Upper lobe of right lung (tissue), 1 donor: Measurements from ENCODE around the gene STK17A. TPM values are rescaled to one million over a fixed set of nuclear protein-coding genes. Genes with fewer than 3 reads are reported as not detected.
"Not testable (repeated sequence)": the region's sequence is repeated elsewhere in the genome, so short reads cannot be mapped to it uniquely, and the experiment has no call there.

ENCODE experiments used
- ATAC-seq: fragments of 200-7000 bp; cut with Tn5 transposase; one replicate; pipeline ENCODE4 v1.9.1; 2020; ENCODE audit warnings: mild to moderate bottlenecking, moderate library complexity
- DNase-seq: peaks from one replicate; pipeline ENCODE4 v3.0.0-alpha.2; 2020
- H3K27ac ChIP-seq: fragments of 200-600 bp; one replicate; pipeline ENCODE4 v1.8.0; 2022
- H3K27me3 ChIP-seq: fragments of 200-600 bp; one replicate; pipeline ENCODE4 v1.8.0; 2022; ENCODE audit warnings: mild to moderate bottlenecking
- H3K36me3 ChIP-seq: fragments of 200-600 bp; one replicate; pipeline ENCODE4 v1.8.0; 2022
- H3K4me1 ChIP-seq: fragments of 200-600 bp; one replicate; pipeline ENCODE4 v1.8.0; 2022
- H3K4me3 ChIP-seq: fragments of 200-600 bp; one replicate; pipeline ENCODE4 v1.8.0; 2022; ENCODE audit warnings: mild to moderate bottlenecking
- H3K9me3 ChIP-seq: fragments of 200-600 bp; one replicate; pipeline ENCODE4 v1.8.0; 2022
- intact Hi-C: fragments of 100-400 bp; cut with DNase I; formaldehyde crosslinking; loops from one replicate; pipeline ENCODE4 v1.11.0; 2022
- total RNA-seq: library from RNA; stranded (reverse); fragmentation: NEBNext Ultra II Directional; extraction: Animal tissue kit (Norgen Biotek cat#: 25700); gene quantifications from one replicate; pipeline ENCODE4 v1.2.1, GENCODE V29; 2021
- TF ChIP-seq, protein P1 (sequence below): fragments of 200-600 bp; IDR thresholded peaks from one replicate; pipeline ENCODE4 v1.8.0; 2022; ENCODE audit warnings: antibody characterized with exemption
- donor health status: DM: no; HTN: yes; CAD: no; lungs with severe emphysema.

Gene STK17A
- total RNA-seq, 1 donor from 2014 or later = 35.4 TPM

DNA sequence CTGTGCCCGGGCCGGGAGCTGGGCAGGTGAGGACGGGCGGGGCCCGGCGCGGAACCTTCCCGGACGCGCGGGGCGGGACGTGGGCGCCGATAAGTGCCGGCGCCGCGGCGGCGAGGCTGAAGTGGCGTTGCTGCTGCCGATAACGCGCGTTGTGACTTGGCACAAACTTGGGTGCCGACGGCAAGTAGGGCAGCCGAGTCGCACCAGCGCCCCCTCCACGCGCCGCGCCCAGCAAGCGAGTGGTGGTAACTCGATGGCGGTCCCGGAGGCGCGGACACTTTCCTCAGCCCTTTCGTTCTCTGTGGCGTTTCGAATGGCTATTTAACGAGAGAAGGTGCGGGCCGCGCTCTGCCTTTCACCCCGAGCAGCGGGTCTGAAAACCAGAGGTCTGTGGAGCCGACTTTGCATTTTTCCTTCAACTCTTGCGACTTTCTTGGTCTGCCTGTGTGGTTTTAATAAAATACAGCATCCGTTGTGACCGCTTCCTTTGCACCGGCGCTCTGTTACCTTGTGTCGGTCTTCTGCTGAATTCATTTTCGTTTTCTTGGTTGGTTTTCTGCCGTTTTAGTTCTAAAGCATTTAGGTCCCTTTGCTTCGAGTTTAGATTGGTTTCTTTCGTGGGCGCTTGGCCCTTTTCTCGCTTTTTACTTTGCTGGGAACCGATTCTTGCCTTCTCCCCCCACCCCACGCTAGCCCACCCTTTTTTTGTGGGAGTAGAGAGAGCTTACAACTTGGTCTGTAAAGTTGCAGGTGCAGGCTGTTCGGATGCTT, 701 bp downstream of the STK17A start:
- no peaks in the 10 kb centered on the region for H3K27me3 ChIP-seq
- DNase-seq (peak; percentile 92), ATAC-seq (peak; percentile 72)
- no peaks in the 10 kb centered on the region for H3K36me3 ChIP-seq
- intact Hi-C loops = loop anchor here (5.0 kb wide), 1 partner anchor 119 kb away; no protein-coding TSS in a partner anchor
- peaks cover 10% of the 10 kb centered on the region for H3K4me1 ChIP-seq
- peak overlapping the region; percentile 66 for H3K4me3 ChIP-seq
- H3K27ac ChIP-seq = peak overlapping the region; percentile 93
- H3K9me3 ChIP-seq = no peaks in the 10 kb centered on the region
- TF ChIP-seq, protein P1, sequence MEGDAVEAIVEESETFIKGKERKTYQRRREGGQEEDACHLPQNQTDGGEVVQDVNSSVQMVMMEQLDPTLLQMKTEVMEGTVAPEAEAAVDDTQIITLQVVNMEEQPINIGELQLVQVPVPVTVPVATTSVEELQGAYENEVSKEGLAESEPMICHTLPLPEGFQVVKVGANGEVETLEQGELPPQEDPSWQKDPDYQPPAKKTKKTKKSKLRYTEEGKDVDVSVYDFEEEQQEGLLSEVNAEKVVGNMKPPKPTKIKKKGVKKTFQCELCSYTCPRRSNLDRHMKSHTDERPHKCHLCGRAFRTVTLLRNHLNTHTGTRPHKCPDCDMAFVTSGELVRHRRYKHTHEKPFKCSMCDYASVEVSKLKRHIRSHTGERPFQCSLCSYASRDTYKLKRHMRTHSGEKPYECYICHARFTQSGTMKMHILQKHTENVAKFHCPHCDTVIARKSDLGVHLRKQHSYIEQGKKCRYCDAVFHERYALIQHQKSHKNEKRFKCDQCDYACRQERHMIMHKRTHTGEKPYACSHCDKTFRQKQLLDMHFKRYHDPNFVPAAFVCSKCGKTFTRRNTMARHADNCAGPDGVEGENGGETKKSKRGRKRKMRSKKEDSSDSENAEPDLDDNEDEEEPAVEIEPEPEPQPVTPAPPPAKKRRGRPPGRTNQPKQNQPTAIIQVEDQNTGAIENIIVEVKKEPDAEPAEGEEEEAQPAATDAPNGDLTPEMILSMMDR = peak; percentile 21

DNA sequence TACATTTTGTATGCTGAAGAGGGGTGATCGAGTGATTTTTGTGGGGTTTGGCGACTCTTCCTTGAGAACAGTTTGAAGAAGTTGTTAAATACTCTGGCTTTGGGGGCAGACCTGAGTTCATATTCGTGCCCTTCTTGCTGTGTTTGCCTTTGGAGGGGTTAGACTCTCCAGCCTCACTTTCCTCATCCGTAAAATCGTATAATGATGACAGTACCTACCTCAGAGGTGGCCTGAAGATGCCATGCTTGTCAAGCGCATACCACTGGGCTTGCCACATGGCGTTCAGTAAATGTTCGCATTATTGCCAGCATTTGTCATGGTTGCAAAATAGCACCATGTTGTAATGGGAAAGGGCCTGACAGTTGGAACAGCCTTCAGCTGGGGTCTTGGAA, 1.3 kb downstream of the STK17A start:
- no peak for ATAC-seq

DNA sequence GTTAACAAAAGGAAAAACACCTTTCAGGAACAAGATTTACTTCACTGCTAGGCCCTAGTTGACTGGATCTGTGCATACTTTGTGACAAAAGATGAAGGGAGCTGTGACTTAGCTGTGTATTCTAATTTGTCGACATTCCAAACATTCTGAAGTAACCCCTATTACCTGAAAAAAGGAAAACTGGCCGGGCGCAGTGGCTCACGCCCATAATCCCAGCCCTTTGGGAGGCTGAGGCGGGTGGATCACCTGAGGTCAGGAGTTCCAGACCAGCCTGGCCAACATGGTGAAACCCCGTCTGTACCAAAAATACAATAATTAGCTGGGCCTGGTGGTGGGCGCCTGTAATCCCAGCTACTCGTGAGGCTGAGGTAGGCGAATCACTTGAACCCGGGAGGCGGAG, 1.8 kb downstream of the STK17A start:
- H3K36me3 ChIP-seq, H3K4me1 ChIP-seq, ATAC-seq, H3K27me3 ChIP-seq, DNase-seq, H3K9me3 ChIP-seq: not testable (repeated sequence)
- intact Hi-C loops = loop anchor here (5.0 kb wide), 1 partner anchor 118 kb away; no protein-coding TSS in a partner anchor
- Histone ChIP-seq H3K4me3 (peak overlapping the region; percentile 66), H3K27ac (peak overlapping the region; percentile 93)

More for the DNA sequence above, 1.3 kb downstream of the STK17A start:
- H3K4me3 ChIP-seq = peak overlapping the region; percentile 66
- H3K9me3 ChIP-seq = no peaks in the 10 kb centered on the region
- no peak for DNase-seq
- intact Hi-C loops = loop anchor here (5.0 kb wide), 1 partner anchor 118 kb away; no protein-coding TSS in a partner anchor
- peaks cover 10% of the 10 kb centered on the region for H3K4me1 ChIP-seq
- no peaks in the 10 kb centered on the region for H3K27me3 ChIP-seq
- H3K27ac ChIP-seq = peak overlapping the region; percentile 93
- TF ChIP-seq, protein P1 = no peak
- H3K36me3 ChIP-seq = no peaks in the 10 kb centered on the region

DNA sequence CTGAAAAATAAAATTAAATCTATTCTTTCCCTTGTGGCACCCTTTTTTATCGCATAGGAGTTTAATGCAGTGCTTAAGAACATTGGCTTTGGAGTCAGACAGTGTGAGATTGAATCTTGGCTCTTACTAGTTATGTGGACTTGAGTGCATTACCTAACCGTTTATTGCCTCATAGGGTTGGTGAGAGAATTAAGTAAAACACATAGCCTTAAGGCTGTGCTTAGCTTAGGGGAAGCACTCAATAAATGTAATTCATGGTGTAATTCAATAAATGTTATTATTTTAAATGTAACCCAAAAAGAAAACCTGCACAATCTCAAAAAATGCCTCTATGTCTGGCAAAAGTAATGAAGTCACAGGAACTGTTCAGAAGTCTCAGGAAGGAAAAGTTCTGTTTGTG, 2.7 kb downstream of the STK17A start:
- H3K27me3 ChIP-seq = no peaks in the 10 kb centered on the region
- intact Hi-C loops = no loop called here
- no peaks in the 10 kb centered on the region for H3K36me3 ChIP-seq
- DNase-seq (no peak), ATAC-seq (no peak)
- H3K4me3 ChIP-seq = peak overlapping the region; percentile 66
- TF ChIP-seq, protein P1 = no peak
- peaks cover 10% of the 10 kb centered on the region for H3K4me1 ChIP-seq
- H3K9me3 ChIP-seq = no peaks in the 10 kb centered on the region
- H3K27ac ChIP-seq = peak overlapping the region; percentile 36

DNA sequence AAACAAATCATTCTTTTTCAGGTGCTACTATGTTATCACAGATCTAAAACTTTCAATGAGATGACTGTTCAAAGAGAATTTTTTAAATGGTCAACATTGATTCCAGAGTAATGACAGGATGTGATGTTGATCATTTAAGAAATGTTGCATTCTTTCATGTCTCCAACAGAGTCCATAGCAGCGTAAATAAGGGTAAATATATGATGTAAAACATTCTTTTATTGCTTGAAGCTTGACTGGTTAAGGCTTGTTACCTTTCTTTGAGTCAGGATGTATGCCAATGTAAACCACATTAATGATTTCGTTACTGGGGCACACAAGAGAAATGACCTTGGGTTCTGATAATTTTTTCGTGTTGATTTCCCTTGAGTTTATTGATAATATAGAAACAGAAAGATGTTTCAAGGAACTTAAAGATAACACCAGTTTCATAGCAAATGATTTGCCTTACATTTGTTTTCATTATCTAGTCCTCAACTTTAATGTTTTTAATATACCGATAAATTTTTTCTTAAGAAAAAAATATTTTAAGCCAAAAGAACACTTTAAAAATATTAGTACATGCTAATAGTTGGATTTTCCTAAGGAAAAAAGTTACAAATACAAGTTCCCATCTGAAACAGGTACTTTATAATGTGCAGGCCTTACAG, 3.5 kb downstream of the STK17A start:
- intact Hi-C loops = no loop called here
- Histone ChIP-seq H3K27ac (peak overlapping the region; percentile 36), H3K4me1 (peaks cover 10% of the 10 kb centered on the region), H3K36me3 (no peaks in the 10 kb centered on the region), H3K4me3 (peak overlapping the region; percentile 66), H3K9me3 (no peaks in the 10 kb centered on the region), H3K27me3 (no peaks in the 10 kb centered on the region)
- TF ChIP-seq, protein P1 = no peak
- ATAC-seq (no peak), DNase-seq (no peak)
